GM18909 (cell line): Measurements from ENCODE around the gene TGFB3.

Source experiments
- ATAC-seq: cut with Tn5 transposase; IDR thresholded peaks from one replicate; pipeline ENCODE4 v1.9.1; 2021; ENCODE audit warnings: mild to moderate bottlenecking; ENCODE audit not compliant: unreplicated experiment, poor library complexity

The TGFB3 gene

DNA sequence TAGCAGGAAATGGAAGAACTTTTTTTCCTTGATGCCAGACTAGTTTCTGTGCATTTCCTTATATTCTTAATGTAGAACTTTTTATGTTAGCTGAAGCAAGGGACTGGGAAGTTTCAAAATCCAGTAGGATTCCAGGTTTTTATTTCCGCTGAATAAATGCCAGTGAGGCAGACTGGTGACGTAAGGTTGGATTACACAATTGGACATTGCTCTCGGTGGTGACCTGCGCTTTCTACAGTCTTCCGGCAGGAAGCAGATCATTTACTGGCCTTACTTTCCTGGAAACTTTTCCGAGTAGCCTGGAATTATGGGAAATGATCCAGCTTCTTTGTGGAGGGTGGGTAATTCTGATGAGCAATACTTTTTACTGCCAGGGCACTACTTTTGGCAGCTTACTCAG lies 7.3 kb upstream of the TGFB3 start:
- ATAC-seq: no peak

DNA sequence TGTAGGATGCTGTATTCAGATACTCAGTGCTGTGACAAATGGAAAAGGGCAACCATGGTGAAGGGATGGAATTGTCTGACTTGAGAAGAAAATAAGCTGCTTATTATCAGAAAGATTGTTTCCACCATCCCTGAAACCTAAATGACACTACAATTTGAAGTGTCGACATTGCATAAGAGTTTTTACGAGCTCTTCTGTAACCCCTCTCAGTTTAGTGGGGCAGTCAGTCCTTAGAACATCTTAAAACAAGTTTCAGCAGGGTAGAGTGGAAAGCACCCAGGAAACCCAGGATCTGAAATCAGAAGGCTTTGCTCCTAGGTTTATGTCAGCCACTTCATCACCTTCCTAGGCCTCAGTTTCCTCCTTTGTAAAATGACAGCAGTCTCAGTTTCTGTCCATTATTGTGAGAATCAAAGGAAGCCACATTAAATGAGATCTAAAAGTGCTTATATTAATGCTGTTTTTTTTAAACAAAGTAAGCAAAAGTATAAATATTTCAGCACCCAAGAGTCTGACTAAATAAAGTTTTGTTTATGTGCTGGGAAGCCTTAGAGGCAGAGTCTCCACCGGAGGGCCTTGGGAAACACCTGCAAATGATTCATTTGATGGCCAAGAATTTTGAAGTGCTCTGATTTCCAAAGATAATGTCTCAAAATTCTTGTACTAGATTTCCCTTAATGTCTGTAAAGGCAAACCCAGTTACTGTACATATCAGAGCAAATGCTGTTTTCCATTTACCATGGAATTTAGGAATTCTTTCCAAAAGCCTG lies 5.6 kb upstream of the TGFB3 start:
- no peak for ATAC-seq

DNA sequence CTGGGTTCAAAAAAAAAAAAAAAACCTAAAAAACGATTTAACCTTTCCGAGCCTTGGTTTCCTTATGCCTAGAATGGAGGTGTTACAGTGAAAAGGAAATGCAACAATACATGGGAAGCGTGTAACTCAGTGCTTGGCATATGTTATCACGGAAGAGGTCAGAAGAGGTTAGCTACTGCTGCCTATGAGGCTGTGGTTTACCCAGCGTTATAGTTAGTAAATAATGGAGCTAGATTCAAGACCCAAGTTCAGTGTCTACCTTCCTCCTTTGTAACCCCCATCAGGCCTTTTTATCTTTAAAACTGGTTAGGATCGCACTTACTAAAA lies 4.6 kb upstream of the TGFB3 start:
- ATAC-seq: no peak

DNA sequence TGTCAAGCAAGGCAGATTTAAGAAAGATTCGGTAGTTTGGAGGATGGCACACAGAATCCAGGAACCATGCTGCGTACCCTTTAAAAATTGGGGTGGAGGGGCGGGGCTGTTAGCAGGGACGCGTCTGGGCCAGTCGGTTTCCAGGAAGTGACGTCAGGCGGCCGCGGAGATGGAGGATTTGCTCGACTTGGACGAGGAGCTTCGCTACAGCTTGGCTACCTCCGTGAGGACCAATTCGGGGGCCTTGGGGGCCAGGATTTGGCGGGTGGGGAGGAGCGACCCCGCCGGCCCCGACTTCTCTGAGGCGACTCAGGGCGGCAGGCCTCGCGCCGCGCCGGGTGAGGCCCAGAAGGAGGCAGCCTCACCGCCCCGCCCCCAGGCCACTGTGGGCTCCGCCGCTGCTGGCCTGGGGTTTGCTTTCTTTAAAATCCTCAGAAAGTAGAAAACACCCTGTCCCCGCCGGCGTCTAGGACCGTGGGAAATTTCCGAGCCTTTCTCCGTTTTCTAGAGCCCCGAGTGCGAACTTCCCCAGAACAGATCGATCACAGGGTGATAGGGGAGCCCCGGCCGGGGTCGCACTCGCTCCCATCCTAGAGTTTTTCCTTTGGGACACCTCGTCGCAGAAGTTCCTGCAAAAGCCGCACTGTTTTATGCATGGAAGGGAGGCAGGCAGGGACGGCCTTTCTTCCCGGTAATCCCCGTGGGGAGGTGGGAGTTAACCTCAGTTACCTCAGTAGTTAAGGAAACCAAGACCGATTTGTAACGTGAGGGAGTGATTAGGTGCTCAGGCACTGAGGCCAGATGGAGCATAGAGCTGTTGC lies 4.0 kb upstream of the TGFB3 start, which contains the start of gene IFT43:
IFT43 (plus strand) TSS at position 146 of the 821 bp plus-strand sequence; CDS start at position 170, 24 bp downstream.
- peak; percentile 74 for ATAC-seq

DNA sequence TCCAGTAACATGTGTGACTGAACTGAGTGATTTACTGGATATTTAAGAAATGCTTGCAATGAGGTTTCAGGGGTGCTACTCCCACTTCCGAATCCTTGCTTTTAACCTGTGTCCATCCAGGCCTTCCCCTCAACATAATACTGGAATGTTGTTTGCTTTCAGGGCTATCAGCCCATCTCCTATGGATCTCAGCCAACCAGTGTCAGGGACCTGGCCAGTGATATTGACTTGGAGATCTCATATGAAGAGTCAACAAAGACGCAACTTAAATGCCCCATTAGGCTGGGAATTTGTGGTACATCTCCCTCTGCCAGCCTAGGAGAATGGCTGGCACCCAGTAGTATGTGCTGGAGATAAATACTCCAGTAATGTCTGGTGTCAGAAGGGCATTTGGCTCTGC lies 2.9 kb upstream of the TGFB3 start:
- ATAC-seq: no peak

DNA sequence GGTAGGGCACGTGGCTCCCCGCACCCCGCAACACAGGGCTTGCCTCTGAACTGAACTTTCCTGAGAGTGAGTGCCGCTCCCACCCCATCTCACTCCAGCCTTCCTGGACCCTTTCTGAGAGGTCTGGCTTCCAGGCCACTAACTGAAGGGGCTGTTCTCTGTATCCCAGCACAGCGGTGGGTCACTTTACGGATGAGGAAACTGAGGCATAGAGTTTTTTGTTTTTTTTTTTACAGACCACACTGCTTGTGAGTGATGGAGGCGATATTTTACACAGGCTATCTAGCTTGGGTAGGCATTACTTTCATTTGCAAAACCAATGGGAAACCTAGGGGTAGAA lies 1.2 kb upstream of the TGFB3 start:
- ATAC-seq: no peak

DNA sequence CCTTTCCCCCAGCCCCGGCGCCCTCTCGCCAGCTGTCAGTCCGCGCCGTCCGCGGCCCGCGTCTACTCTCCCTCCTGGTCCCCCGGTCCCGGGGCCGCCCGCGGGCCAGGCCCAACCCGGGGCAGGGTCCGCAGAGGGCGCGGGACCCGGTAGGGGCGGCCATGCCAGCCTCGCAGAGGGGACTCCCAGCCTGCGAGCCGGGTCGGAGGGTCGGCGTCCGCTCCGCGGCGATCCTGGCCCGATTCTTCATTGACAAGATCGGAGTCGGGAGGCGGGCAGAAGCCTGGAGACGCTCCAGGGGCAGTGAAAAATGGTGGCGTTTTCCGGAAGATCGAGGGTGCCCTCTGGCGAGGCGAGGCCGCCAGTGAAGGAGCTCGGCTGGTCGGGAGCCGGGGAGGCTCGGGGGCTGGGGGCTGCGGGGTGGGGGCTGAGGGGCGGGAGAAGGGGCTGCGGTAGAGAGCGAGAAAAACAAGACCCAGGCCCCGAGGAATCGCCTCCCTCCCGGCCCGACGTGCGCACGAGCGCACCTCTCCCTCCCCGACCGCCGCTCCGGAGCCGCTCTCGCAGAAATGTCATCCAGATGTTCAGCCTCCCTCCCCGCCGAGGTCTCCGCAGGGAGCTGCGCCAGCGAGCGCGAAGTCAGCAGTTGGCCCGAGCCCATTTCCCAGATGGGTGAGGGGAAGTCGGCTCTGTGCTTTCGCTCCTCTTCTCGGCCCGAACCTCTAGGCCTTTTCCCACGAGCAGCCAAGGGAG lies 647 bp upstream of the TGFB3 start:
- peak; percentile 43 for ATAC-seq

DNA sequence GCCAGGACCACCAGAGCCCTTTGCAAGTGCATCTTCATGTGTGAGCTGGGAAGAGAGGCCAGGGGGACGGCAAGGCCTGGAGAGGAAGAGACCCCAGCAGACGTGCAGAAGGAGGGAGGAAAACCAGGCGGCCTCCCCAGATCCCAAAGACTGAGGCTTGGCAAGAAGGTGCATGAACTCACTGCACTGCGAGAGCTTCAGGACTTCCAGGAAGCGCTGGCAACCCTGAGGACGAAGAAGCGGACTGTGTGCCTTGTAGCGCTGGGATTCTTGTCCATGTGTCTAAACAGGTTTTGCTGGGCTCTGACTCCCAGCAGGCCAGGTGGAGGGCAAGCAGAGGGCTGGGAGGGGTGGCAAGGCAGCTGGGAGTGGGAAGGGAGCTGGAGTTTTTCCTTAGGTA lies 939 bp downstream of the TGFB3 start:
- ATAC-seq: no peak

DNA sequence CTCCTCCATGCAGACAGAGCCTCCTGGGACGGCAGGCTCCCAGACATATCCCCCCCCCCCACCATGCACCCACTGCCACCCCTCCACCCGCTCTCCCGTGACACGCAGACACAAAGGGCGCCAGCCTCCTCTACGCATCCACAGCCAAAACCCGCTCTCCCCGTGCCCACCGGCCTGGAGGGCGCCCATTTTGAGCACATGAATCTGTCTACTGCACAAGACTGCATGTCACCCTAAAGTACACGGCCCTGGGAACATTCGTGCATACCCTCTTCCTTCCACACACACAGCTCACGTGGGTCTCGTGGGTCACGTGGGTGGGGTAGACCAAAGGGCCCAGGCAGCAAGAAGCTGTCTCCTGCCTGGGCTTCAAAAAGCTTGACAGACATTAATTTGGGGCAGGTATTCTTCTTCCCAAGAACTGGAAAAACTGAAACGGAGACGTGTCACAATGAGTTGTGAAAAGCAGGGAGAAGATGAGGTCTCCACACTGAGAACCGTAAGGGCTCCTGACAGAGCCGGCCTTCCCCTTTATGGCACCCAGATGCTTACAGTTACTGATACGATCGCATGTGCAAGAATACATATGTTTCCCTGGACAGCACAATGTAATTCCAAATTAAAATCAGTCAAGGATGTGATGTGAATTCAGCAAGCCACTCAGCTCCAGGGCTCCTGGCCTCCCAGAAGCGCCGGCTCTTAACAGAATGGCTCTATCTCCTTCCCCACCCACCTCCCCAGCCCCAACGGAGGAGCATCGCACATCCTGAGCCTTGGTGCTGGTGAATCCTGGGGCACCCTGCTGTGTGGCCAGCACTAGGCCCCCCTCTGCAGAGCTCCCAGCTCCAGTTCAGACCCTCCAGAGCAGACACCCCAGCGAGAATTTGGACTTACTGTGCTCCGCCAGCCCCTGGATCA lies 1.9 kb downstream of the TGFB3 start:
- no peak for ATAC-seq

DNA sequence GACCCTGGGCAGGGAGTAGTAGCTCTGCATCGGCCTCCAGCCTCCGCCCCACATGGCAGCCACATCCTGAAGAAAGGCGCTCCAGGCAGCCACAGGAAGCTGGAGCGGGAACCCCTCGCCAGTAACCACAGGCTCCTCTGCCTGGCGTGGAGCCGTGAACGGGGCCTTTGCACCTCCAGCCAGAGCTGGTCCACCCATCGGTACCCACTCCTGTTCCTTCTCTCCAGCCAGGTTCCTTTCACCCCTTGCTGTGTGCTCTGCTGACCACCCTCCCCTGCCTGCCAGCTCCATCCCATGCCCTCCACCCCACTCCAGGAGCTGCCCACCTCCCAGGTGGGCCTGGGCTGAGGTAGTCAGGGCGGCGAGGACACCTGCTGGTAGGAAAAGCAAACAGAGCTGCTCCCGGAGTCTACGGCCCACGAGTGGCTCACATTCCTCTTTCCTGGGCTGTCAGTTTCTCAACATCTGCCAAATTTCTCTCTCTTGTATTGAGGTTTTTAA lies 2.7 kb downstream of the TGFB3 start:
- ATAC-seq: no peak

DNA sequence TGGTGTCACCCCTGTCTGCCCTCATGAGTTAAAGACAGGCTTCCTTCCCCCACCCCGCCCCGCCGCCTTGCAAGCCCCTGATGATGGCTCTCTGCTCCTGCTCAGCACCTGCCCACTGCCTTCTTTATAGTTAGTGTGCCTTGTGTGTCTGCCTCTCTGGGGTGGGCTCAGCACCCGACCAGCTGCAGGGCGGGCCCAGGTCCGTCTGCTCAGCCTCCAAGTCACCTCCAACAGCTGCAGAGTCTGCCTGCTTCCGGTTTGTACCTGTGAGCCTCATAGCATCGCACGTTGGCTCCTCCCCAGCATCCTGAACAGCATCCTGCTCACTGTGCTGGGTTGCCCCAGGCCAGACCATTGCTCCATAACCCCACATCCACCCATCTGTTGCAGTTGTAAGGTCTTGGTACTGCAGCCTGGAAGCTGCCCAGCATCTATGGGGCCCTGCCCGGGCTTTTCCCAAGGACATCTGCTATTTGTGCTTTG lies 3.5 kb downstream of the TGFB3 start:
- no peak for ATAC-seq

DNA sequence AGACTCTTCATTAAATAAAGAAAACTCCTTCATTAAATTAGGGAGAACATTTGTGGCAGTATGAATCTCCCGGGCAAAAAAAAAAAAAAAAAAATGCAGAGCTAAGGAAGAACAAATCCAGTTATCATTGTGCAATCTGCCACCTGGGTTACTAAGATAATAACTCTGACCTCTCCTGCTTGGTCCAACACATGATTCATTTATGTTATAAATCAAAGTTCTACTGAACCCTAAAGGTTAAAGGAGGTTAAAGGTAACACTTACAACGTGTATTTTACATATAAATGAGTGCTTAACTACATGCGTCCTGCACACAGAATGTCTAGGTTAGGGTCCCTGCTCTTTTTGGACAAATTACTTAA lies 4.2 kb downstream of the TGFB3 start:
- ATAC-seq: no peak

DNA sequence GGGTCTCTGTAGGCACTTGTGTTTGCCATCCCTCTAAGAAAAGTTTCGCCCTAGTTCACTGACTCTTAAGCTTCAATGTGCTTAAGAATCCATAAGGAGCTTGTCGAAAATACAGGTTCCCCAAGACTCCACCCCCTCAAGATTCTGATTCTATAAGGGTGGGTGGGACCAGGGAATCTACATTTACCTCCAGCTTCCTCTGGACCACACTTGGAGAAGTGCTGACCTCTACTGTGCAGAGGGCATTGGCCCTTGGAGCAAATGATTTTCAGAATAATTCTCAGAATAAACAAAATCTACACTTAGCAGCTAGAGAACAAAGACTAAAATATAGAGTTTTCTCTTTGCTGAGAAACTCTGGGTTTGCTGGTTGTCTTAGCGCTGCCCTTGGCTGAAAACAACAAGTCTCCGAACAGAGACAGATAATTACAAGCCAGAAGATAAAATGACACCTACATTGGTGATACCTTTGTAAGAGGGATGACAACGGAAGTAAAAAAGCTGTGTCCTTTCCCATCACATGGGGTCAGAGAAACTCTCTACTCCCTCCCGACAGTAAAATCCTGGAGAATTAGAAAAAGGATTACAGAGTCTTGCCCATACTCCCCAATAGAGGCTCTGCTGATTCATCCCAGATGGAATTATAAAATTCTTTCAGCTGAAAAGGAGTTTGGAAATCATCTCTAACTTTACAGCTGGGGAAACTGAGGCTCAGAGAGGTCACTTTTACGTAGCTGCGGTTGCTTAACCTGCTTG lies 4.8 kb downstream of the TGFB3 start:
- no peak for ATAC-seq

DNA sequence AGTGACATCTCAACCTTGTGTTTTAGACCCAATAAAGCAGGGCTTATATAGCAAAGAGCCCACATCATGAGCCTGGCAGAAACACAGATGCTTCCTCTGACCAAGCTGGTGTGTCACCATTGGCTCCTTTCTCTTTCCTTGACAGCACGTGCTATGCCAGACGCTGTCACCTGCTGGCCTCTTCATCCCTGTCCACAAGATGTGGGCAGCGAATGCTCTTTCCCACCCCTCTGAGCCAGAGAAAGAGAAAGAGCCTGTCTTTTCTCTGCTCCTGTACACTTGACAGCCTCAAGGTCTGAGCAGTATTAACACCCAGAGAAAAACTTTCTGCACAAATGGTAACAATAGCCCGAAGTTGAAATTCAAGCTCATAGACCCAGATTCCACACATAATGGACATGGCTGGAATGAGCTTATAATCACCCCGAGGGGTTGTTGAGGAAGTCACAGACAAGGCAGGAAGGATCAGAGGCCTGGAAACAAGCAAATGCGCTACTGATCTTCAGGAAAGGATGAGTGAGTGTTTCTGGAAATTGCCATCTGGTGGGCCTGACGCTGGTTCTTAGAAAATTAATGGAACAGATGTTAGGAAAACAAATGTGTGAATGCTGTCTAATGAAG lies 8.9 kb downstream of the TGFB3 start:
- ATAC-seq: no peak

DNA sequence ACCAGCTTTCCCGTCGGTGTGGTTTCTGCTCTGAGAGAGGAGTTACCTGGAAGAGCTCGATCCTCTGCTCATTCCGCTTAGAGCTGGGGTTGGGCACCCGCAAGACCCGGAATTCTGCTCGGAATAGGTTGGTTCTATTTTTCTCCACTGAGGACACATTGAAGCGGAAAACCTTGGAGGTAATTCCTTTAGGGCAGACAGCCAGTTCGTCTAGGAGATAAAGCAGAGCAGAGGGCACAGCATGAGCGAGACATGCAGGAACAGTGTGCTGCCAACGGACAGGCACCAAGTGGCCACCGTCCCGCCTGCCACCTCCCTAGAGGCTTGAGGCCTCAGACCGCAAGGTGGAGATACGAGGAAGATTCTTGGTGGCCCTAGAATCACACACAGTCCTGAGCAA lies 10.3 kb downstream of the TGFB3 start:
- no peak for ATAC-seq

DNA sequence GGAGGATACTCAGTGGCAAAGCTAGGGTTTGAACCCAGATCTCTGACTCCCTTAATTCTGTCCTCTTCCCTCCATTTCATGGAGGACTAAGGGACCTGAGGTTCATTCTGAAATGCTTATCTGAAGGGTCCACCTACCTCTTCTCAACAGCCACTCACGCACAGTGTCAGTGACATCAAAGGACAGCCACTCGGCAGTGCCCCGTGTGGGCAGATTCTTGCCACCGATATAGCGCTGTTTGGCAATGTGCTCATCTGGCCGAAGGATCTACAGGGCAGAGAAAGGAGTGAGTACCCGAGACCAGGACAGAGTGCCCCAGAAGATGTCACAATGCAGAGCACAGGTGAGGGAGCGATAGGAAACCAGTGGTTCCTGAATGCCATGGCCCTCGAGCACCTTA lies 10.8 kb downstream of the TGFB3 start:
- no peak for ATAC-seq

DNA sequence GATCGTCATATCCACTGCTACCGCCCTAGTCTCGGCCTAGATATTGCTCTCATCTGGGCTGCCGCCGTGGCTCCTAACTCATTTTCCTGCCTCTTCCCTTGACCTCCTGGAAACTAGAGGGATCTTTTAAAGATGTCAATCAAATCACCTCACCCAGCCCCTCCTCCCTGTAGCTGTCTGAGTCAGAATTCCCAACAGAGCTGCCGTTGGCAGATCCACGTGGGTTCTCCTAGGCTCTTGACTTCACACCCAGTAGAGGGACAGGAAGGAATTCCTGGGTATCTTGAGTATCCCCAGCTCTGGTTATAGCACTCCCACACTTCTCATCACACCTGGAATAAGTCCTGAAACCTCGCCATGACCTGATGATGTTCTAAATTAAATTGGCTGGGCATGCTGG lies 11.9 kb downstream of the TGFB3 start:
- ATAC-seq: no peak

DNA sequence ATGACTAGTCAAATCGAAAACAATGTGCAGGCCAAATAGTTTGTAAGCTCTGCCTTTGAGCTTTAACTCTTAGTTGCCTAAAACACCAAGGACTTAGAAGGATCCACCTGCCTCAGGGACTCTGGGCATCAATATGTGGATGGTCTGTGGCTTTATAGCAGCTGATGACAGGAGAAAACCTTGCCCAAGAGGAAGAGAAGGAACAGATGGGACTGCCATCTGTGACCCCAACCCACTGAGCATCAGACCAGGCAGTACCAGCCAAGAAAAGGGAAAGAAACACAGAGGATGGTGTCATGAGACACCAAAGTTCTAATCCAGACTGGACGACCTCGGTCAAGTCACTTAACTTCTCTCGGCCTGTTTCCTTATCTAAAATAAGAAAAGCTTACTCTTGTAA lies 12.7 kb downstream of the TGFB3 start:
- ATAC-seq: no peak

DNA sequence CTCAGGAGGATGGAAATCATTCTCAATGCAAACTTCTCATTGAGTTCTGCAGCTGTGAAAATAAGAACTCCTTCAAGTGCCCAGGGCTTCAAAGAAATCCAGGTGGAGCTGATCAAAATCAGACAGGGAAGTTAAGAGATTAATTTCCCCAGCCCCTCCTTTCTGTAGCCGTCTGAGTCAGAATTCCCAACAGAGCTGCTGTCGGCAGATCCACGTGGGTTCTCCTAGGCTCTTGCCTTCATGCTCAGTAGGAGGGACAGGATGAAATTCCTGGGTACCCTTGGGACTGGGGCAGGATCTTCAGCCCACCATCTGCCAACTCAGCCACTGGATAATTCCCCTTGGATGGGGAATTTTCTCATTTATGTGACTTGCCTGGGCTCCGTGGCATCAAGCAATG lies 13.3 kb downstream of the TGFB3 start:
- ATAC-seq: no peak
